Fibroblast of mammary gland (primary cell): ENCODE results near the gene ARMC5.
"Not testable (repeated sequence)": the region's sequence is repeated elsewhere in the genome, so short reads cannot be mapped to it uniquely, and the experiment has no call there.

Source experiments
- DNase-seq: peaks from one replicate; pipeline ENCODE4 v3.0.0-alpha.2; 2010; ENCODE audit warnings: low read depth
- H3K4me3 ChIP-seq: 2 replicates; pipeline ENCODE4 v1.5.1; 2011; ENCODE audit warnings: low read depth, mild to moderate bottlenecking, low read length, moderate library complexity; ENCODE audit not compliant: control insufficient read depth
- TF ChIP-seq, protein P1 (sequence below): conservative IDR thresholded peaks from 2 replicates; pipeline ENCODE4 v1.5.1; 2011; ENCODE audit warnings: low read depth, low read length, inconsistent platforms; ENCODE audit not compliant: control insufficient read depth, insufficient read depth

The ARMC5 gene

DNA sequence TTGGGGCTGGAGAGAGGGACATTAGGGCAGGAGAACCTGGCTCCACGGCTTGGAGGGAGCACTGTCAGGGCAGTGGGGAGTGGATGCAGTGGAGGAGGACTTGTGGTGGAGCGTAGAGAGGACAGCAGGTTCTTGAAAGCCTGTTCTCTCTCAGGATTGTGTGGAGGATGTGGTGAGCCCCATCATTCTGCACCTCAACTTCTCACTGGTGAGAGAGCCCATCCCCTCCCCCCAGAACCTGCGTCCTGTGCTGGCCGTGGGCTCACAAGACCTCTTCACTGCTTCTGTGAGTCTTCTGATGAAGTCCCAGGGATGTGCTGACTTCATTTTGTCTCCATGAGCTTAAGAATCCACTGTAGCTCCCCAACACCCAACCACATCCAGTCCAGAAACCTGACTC lies 44.6 kb upstream of the ARMC5 start:
- H3K4me3 ChIP-seq: no peak overlapping the region
- TF ChIP-seq, protein P1, sequence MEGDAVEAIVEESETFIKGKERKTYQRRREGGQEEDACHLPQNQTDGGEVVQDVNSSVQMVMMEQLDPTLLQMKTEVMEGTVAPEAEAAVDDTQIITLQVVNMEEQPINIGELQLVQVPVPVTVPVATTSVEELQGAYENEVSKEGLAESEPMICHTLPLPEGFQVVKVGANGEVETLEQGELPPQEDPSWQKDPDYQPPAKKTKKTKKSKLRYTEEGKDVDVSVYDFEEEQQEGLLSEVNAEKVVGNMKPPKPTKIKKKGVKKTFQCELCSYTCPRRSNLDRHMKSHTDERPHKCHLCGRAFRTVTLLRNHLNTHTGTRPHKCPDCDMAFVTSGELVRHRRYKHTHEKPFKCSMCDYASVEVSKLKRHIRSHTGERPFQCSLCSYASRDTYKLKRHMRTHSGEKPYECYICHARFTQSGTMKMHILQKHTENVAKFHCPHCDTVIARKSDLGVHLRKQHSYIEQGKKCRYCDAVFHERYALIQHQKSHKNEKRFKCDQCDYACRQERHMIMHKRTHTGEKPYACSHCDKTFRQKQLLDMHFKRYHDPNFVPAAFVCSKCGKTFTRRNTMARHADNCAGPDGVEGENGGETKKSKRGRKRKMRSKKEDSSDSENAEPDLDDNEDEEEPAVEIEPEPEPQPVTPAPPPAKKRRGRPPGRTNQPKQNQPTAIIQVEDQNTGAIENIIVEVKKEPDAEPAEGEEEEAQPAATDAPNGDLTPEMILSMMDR: no peak

DNA sequence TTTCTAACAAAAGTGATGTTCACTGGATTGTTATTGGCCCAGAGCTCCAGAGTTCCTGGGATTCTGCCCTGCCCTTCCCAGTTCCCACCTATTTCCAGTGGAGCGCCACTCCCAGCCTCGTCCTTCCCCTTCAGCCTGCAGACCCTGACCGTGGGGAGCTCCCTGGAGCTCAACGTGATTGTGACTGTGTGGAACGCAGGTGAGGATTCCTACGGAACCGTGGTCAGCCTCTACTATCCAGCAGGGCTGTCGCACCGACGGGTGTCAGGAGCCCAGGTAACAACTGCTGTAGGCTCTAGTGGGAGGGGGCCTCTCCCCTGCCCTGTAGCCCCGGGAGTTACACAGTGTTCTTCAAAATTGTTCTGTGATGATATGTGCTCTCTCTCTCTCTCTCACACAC lies 42.9 kb upstream of the ARMC5 start:
- no peak for DNase-seq
- TF ChIP-seq, protein P1: no peak
- no peak overlapping the region for H3K4me3 ChIP-seq

More for the DNA sequence above, 44.6 kb upstream of the ARMC5 start:
- DNase-seq: no peak

DNA sequence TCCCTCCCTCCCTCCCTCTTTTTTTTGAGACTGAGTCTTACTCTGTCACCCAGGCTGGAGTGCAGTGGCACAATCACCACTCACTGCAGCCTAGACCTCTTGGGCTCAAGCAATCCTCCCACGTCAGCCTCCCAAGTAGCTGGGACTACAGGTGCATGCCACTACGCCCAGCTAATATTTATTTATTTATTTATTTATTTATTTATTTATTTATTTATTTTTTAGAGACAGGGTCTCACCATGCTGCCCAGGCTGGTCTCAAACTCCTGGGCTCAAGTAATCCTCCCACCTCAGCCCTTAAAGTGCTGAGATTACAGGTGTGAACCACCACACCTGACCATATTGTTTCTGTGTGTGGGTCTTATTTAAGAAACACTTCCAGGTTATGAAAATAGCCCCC lies 42.3 kb upstream of the ARMC5 start:
- H3K4me3 ChIP-seq, DNase-seq: not testable (repeated sequence)

DNA sequence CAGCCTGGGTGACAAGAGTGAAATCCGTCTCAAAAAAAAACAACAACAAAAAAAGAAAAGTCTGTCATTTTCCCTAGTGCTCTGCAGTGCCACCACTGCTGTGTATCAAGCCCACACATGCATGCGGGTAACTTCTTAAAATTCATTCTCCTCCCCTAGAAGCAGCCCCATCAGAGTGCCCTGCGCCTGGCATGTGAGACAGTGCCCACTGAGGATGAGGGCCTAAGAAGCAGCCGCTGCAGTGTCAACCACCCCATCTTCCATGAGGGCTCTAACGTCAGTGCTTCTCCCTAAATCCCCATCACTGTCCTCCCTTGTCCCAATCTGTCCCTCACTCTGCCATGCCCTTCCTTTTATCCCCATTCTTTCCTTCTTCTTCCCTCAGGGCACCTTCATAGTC lies 41.4 kb upstream of the ARMC5 start:
- TF ChIP-seq, protein P1: no peak
- no peak for DNase-seq
- H3K4me3 ChIP-seq: no peak overlapping the region

DNA sequence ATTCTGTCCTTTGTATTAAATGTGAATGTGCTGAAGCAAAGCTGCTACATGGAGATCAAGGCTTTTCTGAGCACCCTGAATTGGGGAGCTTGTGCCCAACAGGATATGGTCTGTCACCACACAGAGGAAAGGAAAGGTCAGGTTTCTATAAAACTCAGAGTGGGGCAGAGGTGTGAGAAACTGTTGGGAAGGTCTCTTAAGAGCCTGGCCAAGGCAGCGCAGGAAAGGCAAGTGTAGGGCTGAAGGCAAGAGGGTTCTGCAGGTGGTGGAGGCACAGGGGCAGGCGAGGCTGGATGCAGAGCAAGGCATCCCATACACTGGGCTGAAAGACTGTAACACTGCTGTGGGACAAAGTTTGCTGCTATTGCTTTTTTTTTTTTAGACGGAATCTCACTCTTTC lies 39.3 kb upstream of the ARMC5 start:
- DNase-seq: no peak
- TF ChIP-seq, protein P1: no peak
- no peak overlapping the region for H3K4me3 ChIP-seq

DNA sequence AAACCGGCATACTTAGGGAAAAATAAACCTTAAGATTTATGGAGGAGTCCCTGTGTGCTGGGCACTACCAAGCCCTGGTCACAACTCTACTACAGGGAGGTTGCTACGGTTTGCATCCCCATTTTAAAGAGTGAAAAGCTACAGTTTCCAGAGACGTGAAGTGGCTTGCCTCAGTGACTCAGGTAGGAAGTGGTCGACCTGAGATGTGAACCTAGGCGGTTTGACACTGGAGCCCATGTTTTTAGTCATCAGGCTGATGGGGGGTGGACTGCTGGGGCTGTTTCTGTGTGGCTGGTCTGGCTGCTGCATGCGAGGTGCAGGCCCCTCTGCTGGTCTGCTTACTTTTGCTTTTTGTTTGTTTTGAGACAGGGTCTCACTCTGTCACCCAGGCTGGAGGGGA lies 37.7 kb upstream of the ARMC5 start:
- no peak for DNase-seq
- H3K4me3 ChIP-seq: no peak overlapping the region
- TF ChIP-seq, protein P1: no peak

DNA sequence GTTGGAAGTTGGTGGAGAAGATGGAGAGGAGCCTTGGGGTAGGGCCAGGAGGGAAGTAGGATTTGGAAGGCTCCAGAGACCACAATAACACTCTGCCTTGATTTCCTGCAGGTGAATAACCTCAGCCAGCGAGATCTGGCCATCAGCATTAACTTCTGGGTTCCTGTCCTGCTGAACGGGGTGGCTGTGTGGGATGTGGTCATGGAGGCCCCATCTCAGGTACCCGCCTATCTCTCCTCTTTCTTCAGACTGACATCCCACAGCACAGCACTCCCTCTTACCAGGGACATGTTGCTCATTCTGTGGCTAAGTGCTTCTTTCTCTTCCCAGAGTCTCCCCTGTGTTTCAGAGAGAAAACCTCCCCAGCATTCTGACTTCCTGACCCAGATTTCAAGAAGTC lies 36.1 kb upstream of the ARMC5 start:
- DNase-seq: no peak
- H3K4me3 ChIP-seq: no peak overlapping the region
- TF ChIP-seq, protein P1: no peak
